ENCODE measurements around the gene FLT4. TPM values are rescaled to one million over a fixed set of nuclear protein-coding genes. Genes with fewer than 3 reads are reported as not detected.

The FLT4 gene
- polyA plus RNA-seq, 5 donors = 27.0 to 43.9 (median 33.7) TPM

DNA sequence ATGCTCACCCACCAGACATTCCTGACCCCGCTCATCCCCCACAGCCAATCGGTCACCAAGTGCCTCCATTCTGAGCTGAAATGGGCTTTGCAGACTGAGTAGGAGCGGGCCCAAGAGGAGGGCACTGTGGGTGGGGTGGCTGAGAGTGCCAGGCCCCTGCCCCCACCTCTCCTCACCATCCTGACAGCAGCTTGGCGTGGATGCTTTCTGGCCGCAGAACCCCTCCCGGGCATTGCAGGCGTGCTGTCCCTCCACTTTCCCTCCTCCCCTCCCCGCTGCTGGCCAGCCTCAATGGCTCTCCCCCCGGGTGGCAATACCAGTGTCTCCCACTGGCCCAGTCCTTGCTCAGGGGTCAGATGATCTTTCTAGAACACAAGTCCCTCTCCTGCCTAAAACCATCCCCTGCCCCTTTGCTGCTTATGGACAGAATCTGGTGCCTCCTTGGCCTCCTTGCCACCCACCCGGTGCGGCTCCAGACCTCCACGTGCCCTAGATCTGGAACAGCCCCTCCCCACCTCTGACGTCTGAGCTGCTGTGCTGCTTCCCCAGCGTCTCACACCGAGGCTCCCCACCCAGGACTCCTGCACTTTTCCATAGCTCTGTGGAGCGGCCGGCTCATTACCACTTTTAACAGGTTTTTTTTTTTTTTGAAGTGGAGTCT is 6.1 kb downstream of the FLT4 start:
- no peak for DNase-seq

DNA sequence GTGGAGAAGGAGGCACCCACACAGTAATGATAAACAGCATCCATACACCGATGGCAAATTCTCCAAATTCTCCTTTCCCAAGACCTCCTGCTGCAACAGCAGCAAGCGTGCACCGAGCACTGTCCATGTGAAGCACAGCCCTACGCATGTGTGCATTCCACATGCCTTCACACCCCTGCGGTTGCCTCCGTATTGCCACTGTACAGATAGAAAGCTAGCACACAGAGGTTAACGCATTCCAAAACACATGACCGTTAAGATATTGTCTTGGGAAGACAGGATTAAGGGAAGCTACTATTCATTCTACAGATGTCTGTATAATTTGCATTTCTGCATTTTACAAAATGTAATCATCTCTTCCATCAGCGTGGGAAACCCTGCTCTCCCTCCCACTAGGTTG is 6.6 kb downstream of the FLT4 start:
- DNase-seq = no peak

DNA sequence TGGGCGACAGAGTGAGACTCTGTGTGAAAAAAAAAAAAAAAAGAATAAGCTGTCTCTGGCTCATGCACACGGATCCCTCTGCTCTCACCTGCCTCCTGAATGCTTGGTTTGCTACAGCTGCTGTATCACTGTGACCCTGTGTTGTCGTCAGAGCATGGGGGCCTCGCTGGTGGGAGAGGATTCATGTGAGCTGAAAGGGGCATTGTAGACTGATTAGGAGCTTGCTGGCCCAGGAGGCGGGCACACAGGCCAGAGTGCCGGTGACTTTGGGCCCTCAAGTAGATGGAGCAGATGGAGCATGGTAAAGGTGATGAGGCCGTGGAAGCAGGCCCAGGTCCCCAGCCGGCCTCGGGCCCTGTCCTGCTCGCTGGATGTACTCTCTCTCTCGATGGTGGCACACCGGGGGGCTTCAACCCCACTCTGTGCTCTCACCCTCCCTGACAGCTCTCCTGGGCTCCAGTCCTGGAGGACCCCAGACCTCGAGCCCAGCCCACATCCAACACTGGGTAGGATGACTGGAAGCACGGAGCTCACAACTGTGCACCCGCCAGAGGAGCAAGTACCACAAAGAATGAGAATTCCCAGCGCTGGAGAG is 7.1 kb downstream of the FLT4 start:
- DNase-seq = no peak

DNA sequence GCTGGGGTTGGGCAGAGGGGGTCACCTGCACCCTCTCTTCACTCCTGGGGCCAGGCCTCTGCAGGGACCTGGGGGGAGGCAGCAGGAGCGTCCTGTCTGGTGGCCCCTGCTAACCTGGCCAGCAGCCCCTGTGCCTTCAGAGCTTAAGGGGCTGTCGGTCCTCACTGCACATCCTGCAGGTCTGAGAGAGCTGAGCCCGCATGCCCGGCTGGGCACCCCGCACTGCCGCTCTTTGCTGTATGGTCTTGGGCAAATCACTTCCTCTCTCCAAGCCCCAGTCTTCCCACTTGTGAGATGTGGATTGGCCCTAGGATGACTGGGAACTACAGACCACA is 7.9 kb downstream of the FLT4 start:
- DNase-seq = no peak

DNA sequence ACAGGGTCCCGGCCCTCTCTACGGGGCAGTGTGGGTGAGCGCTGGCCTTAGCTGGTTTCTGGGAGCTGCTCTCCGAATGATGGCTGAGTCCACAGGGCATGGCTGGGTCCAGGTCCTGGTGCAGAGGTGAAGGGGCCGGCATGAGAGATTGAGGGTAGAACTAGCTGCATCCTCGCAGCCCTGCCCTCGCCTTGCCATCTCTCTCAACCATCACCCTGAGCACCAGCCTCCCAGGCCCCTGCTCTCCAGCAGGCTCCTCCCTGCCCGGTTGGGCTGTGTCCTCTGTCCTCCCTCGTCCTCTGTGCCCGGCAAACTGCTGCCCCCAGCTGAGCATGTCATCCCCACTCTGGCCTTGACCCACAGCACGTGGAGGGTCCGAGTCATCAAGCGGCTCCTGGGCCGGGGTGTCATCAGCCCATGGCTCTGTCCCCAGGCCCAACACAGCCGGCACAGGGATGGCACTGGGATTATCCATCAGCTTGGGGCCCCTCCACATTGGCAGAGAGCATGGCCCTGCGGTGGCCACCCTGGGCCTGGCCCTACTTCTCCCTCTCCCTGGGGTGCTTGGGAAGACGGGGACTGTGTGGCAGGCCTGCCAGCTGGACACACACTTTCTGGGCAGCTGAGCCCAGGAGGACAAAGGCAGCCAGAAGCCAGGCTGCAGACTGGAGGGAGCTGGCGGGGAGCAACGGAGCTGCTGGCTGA is 8.4 kb downstream of the FLT4 start:
- DNase-seq = no peak

DNA sequence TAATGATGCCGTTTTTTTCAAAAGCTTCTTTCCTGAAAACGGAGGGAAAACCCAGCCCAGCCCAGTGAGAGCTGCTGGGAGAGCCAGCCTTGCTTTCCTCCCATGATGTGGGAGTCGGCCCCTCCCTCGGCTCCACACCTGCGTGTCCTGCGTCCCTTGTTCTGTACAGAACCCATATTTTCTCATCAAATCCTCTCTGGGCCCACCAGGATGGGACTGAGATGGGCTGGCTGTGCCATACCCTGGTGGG is 8.9 kb downstream of the FLT4 start:
- no peak for DNase-seq

DNA sequence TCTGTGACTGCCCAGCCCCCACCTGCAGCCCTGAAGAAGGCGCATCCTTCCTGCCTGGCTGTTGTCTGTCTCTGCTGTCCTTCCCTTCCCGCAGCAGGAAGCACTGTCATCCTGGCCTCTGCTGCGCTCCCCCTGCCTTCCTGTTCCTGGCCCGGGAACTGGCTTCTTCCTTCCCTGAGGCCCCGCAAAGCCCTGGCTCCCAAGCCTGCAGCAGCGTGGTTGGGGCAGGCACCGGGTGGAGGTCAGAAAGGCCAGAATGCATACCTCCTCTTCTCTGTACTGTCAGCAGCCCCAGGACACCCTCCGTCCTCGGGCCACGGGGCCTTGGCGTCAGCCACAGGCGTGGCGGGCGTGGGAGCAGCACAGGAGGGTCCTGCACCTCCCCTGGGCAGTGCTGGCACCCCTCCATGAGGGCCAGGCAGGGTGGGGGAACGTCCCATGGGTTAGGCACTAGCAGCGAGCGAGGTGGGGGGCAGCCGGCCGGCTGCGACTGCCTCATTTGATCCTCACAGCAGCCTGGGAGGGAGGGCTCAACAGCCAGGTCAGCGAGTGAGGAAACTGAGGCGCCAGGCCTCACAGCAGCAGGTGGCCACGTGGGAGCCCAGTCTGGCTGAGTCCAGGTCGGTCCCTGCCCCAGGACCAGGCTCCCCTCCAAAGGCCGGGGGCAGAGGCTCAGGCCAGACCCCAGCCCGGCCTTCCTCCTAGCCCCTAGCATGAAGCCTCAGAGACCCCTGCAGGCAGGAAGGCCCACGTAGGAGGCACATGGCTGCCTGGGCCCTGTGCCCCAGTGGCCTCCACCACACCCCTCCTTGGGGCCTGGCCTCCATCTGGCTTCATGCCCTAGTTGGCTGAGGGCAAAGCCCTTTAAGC is 9.4 kb downstream of the FLT4 start:
- no peak for DNase-seq

DNA sequence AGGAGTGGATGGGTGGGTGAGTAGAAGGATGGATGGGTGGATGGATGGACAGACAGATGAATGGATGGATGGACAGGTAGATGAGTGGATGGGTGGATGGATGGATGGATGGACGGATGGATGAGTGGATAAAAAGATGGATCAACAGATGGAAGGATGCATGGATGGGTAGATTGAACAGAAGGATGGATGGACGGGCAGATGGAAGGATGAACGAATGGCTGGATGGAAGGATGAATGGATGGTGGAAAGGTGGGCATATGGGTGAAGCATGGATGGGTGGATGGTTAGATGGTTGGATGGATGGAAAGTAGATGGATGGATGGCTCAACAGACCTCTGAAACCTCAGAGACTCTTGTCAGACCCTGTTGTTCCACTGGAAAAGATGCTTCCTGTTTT is 10.1 kb downstream of the FLT4 start:
- DNase-seq = no peak

DNA sequence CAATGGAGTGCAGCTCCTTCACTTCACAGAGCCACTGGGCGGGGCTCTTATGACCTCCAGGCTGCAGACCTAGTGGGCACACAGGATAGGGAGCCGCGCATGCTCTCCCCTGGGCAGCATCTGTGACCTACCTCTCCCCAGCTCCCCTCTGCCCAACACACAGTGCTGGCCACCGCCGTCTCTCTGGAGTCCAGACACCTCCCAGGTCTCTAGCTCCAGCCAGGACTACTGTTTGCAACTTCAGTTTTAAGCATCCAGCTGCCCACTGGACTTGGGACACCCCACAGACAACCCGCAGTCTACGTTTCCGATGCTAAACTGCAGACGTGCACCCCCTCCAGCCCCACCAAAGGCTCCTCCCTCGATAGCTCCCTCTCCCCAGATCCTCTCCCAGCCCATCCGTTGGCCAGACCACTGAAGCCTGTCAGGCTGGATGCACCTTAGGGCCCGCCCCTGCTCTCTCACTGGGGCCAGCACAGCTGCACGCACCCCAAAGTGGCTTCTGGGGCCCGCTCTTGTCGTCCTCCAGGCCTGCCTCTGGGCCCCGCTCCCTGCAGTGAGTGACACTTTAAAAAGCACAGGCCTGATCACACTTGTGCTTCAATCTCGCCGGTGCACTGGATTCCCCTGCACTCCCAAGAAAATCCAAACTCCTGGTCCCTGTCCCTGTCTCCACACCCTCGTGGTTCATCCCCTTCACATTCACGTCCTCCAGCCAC is 11.3 kb downstream of the FLT4 start:
- DNase-seq = no peak

DNA sequence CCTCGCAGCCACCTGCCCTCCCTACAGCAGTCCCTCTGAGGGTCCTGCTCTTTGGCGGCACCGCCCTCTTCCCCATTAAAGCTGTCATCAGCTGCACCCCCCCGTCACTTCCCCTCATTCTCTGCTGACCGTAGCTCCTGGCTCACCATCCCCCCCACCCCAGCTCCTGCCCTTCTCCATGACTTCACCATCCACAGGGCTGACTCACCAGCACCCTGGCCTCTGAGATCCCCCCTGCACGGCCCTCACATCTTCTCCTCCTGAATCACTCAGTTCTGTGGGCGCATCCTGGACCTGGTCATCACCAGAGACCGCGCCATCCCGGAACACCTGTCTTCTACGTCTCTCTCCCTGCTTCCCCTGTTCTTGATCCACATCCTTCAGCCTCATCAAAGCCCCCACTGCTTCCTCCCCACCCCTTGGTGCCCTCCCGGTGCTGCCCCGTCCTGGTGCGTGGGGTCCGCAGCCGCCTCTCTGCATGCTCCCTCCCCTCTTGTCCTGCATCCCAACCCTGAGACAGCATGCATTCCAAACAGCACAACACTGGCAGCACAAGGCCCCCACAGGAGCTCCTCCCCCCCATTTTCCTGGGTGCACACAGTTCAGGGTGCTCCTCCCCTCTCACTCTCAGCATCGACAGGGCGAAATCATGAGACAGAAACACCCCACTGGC is 12.9 kb downstream of the FLT4 start:
- DNase-seq = no peak

DNA sequence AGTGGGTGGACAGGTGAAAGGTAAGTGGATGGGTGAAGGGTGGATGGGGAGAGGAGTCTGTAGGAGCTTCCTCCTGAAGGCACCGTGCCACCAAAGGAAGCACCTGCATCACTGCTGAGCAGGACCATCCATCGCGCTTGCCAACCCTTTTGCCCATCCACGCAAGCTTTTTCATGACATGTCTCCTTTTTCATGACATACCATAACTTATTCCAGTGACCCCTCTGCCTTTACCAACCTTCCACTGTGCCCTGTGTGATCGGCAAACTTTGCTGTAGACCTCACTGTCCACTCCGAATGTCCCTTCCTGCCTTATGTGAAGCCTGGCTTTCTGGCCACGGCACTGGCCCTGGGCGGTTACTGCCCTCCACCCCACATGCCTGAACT is 13.4 kb downstream of the FLT4 start:
- DNase-seq = no peak

DNA sequence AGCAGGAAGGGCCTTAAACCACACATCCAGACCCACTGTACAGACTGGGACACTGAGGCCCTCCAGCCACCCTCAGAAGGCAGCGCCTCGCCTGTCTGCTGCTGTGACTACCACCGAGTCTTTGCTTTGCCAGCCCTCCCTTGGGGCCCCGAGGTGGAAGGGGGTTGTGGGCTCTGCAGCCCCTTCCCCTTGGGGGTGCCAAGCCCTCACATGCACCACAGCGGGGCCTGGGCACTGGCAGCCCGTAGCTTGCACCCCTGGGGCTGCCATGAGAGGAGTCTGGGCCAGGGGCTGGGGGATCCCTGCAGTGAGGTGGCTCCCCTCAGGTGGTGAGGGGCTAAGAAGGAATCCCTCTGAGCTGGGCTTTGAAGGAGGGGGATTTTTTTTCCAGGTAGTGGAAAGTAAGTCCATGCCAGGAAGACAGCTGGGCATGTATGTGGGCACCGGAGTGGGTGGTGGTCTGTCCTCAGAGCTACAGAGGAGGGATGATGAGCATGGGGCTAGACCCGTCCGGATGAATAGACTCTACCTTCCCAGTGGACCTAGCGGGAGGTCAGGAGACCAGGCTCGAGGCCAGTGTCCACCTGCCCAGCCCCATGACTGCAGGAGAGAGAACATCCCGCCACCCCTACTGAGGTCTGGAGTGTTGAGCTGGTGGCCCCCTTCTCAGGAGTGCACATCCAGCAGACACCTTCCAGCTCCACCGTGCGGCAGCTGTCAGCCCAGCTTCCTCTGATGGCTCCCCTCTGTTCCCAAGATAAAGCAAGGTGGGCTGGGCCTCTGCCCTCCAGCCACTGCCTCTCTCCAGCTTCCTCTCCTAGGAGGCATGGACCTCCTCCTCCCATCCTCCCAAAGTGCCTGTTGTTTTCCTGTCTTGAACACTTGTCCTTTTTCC is 15.9 kb downstream of the FLT4 start:
- DNase-seq = no peak

DNA sequence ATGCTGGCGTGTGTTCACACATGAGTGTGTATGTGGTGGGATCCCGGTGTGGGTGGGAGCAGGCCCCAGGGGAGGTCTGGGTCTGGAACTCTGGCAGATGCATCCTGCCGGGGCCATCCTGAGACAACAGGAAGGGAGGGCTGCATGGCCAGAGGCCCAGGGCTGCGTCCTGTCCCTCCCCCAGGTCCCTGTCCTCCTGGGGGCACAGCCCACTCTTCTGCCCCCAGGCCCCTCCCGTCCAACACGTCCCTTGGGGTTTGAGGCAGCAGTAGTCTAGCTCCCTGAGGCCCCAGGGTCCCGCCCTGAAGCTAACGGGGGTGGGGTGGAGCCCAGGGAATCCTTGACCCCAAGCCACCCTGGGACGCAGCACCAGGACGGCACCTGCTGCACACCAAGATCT is 16.6 kb downstream of the FLT4 start:
- no peak for DNase-seq

DNA sequence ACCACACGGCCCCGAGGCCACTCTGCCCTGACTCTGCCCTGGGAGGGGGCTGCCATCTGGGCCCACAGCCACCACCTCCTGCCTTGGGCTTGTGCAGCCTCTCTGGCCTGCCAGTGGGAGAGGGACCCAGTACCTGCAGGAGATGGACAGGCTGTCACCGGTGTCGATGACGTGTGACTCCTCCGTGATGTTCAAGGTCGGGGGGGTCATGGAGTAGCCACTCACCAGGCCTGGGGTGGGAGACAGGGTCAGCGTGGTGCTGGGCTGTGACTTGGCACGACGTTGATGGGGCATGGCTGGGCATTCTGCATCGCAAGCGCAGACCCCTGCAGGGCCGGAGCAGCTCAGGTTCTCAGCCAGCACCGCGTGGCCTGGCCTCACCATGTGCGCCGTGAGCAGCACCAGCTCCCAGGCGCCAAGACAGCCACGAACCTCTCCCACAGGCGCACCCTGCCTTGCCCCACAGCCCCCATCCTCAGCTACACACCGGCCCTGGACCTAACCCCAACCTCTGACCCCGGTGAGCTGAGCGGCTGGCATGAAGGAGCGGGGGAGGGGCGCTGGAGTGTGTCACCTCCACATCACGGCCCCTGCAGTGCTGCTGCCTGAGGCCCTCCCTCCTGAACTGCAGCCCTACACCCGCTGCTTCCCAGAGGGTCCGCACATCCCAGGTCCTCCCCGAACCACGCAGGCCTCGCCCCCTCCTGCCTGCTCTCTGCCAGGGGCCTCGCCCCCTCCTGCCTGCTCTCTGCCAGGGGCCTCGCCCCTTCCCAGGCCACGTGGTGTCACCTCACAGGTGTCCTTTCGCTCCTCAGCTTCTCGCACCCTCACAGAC is 17.6 kb downstream of the FLT4 start:
- no peak for DNase-seq

DNA sequence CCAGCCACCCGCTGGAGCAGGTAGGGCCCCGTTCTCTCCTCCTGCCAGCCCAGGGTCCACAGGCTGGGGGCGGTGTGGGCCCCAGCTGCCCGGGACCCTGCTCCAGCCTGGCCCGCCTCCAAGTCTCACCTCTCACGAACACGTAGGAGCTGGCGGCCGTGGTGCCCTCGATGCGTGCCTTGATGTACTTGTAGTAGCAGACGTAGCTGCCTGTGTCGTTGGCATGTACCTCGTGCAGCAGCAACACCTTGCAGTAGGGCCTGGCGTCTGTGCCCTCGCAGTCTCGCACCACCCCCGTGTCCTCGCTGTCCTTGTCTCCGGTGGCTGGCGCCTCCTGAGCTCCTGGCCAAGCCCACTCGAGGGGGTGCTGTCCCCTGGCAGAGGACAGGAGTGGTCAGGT is 19.0 kb downstream of the FLT4 start:
- DNase-seq = no peak

DNA sequence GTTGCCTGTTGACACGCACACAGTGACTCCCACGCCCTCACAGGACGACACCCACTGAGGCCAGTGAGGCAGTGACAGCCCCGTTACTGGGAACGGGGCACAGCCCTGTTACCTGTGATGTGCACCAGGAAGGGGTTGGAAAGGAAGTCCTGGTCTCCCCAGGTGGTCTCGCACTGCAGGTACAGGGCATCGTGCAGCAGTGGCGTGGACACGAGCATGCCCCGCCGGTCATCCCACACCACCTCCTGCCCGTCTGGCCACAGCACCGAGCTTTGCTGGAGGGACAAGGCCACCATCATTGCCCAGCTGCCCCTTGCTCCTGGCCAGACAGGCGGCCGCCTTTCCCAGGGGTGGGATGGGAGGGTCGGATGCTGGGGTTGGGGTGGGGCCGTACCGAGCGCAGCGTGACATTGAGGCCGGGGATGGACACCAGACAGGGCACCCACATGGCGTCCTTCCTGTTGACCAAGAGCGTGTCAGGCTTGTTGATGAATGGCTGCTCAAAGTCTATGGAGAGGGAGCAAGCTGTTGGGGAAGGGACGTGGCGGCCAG is 19.5 kb downstream of the FLT4 start:
- no peak for DNase-seq

DNA sequence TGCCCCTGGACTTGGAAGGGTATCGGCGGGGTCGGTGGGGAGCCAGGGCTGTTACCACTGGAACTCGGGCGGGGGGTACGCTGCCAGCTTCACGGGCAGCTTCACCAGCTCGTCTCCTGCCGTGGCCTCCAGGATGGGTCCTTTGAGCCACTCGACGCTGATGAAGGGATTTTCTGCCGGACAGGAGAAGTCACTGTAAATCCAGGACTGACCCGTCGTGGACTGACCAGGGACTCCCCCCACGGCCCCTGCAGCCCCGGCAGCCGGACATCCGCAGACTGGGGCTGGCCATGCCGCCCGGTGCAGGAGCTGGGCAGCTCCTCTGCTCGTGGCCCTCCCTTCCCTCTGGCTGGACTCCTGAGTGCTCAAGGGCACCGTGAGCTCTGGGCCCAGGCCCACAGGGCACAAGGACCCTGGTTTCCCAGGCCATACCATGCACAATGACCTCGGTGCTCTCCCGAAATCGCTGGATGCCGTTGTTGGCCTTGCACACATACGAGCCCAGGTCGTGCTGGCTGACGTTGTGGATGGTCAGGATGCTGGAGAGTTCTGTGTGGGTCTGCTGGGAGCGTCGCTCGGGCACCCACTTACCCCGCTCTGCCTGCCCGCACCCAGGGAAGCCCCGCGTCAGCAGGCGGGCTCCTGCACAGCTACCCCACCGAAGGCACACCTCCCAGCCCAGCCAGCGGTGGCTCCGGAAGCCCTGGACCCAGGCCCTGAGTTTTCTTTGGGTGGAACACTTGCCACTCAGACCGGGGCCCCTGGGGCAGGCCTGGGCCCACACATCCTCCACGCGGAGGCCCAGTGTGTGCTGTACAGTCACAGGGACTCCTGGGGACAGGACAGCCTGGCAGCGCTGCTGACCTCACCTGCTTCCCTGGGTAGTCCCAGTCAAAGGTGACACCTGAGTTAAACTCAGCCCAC is 20.3 kb downstream of the FLT4 start:
- DNase-seq = no peak

DNA sequence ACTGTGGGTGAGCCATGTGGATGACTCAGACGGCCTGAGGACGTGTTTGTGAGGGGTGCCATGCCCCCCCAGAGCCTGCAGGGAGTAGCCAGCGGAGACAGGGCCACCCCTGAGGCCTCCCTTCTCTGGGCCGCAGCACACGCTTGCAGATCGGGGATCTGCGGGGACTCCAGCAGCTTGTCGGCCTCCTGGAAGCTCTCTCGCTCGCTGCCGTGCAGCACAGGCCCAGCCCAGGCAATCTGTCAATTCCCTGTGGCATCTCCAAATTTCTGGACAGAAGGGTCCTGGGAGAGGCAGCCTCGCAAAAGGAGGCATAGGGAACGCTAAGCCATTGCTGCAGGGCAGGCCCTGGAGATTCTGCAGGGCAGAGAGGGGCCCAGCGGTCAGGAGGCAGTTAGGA is 21.2 kb downstream of the FLT4 start:
- DNase-seq = no peak
